Bronchus fibroblast of lung (primary cell): ENCODE measurements around the gene CC2D2A. TPM values are rescaled to one million over a fixed set of nuclear protein-coding genes. Genes with fewer than 3 reads are reported as not detected.

ENCODE experiments used
- total RNA-seq: library from RNA; depleted of rRNA; stranded (reverse); fragments of >200 nt; gene quantifications from 2 replicates; pipeline ENCODE4 v1.2.3, GENCODE V29; 2015

Gene CC2D2A
- 25.9 TPM in 2 replicates for total RNA-seq

DNA sequence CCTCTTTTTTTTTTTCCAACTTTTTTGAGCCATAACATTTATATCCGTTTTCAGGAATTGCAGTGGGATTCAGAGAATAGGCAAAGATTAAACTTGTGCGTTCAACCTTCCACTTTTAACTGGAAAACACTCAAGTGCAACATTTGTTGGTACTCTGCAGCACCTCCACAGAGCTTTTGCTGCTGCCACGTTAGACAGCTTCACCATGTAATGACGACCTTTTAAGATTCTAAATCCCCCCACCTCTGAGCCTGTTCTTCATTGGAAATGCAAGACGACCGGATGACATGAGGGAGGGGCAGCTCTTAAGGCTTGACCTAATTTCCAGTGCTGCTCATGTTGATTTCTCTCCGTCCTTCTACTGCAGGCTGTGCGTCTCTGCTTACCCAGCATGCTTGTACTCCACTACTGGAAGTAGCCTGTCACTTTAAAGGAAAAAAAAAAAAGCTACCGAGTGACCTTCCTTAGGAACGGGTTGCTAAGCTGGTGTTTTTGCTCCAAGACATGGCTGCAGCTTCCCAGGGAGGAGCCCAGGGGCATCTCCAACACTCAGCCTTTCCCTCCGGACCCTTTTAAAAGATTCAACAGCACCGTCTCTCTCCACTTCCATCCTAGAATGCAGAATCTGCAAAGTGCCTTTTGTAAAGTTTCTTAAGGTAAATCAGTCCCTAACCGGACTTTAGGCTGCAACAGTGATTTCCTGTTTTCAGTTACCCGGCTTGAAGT, at the start of gene CC2D2A:
Gene CC2D2A, plus strand, starts transcription at position 481 of the 726 bp plus-strand sequence. CDS start 6,051 bp downstream, outside the sequence.

GRCh38 chr4:15427701-15428100, 42.0 kb upstream of the CC2D2A start, which contains the start of gene C1QTNF7:
Gene C1QTNF7 (plus strand): TSS chr4:15428033. CDS start chr4:15435744, 7,711 bp downstream.

Other genes with a start within 250 kb of the CC2D2A start
- gene C1QTNF7, start 41.8 kb upstream of the CC2D2A start, total RNA-seq, result 0.59 and 1.2 TPM in 2 replicates
- 55.4 and 62.7 TPM in 2 replicates for gene FBXL5, start 185.5 kb downstream of the CC2D2A start, total RNA-seq
- gene FAM200B, start 211.9 kb downstream of the CC2D2A start, total RNA-seq, result 28.4 and 29.6 TPM in 2 replicates
- 9.2 and 9.4 TPM in 2 replicates for gene BST1, start 233.2 kb downstream of the CC2D2A start, total RNA-seq